RCC 7860 (cell line): ENCODE results near the gene MYOM1.
"Not testable (repeated sequence)": the region's sequence is repeated elsewhere in the genome, so short reads cannot be mapped to it uniquely, and the experiment has no call there.

Experiments
- DNase-seq: peaks from one replicate; pipeline ENCODE4 v3.0.0-alpha.2; 2015; ENCODE audit warnings: low spot score
- FAIRE-seq: peaks from 2 replicates; lab custom pipeline; 2012; peaks lifted over from hg19 to GRCh38; lab: Jason Lieb, UNC

Gene MYOM1

GRCh38 chr18:3093624-3094337 is 126.0 kb downstream of the MYOM1 start:
- DNase-seq, result no peak
- no peak for FAIRE-seq

GRCh38 chr18:3092727-3093126 is 127.0 kb downstream of the MYOM1 start:
- FAIRE-seq (no peak), DNase-seq (no peak)

- FAIRE-seq, result no peak
Observed at GRCh38 chr18:3089579-3089978, 130.2 kb downstream of the MYOM1 start.

GRCh38 chr18:3088449-3088848 is 131.3 kb downstream of the MYOM1 start:
- FAIRE-seq, result no peak
- no peak for DNase-seq

More at GRCh38 chr18:3089579-3089978, 130.2 kb downstream of the MYOM1 start:
- DNase-seq, result no peak

GRCh38 chr18:3086871-3087270 is 132.9 kb downstream of the MYOM1 start:
- DNase-seq, result no peak
- no peak for FAIRE-seq

- FAIRE-seq (no peak), DNase-seq (no peak)
Observed at GRCh38 chr18:3085612-3086011, 134.2 kb downstream of the MYOM1 start.

GRCh38 chr18:3084206-3084605 is 135.6 kb downstream of the MYOM1 start:
- FAIRE-seq, result no peak
- no peak for DNase-seq

GRCh38 chr18:3083766-3084165 is 136.0 kb downstream of the MYOM1 start:
- FAIRE-seq (no peak), DNase-seq (no peak)

GRCh38 chr18:3081584-3081991 is 138.2 kb downstream of the MYOM1 start:
- FAIRE-seq (no peak), DNase-seq (no peak)

- FAIRE-seq, result no peak
- no peak for DNase-seq
Observed at GRCh38 chr18:3079653-3080052, 140.1 kb downstream of the MYOM1 start.

GRCh38 chr18:3075491-3075890 is 144.3 kb downstream of the MYOM1 start:
- DNase-seq, result no peak
- no peak for FAIRE-seq

- FAIRE-seq, result no peak
- no peak for DNase-seq
Observed at GRCh38 chr18:3074087-3074486, 145.7 kb downstream of the MYOM1 start.

GRCh38 chr18:3073353-3073752 is 146.4 kb downstream of the MYOM1 start:
- not testable (repeated sequence) for FAIRE-seq, DNase-seq

- FAIRE-seq (no peak), DNase-seq (no peak)
Observed at GRCh38 chr18:3071676-3072075, 148.1 kb downstream of the MYOM1 start.

GRCh38 chr18:3069671-3070433 is 149.9 kb downstream of the MYOM1 start:
- no peak for FAIRE-seq
- no peak for DNase-seq

- FAIRE-seq, result no peak
Observed at GRCh38 chr18:3067722-3068121, 152.0 kb downstream of the MYOM1 start.

GRCh38 chr18:3067165-3067661 is 152.6 kb downstream of the MYOM1 start:
- FAIRE-seq (no peak), DNase-seq (no peak)

More at GRCh38 chr18:3067722-3068121, 152.0 kb downstream of the MYOM1 start:
- no peak for DNase-seq

GRCh38 chr18:3066341-3067110 is 153.2 kb downstream of the MYOM1 start:
- no peak for FAIRE-seq

GRCh38 chr18:3063766-3064165 is 156.0 kb downstream of the MYOM1 start:
- FAIRE-seq, DNase-seq: not testable (repeated sequence)

More at GRCh38 chr18:3066341-3067110, 153.2 kb downstream of the MYOM1 start:
- DNase-seq, result no peak

GRCh38 chr18:3062798-3063680 is 156.7 kb downstream of the MYOM1 start:
- FAIRE-seq, result no peak
- no peak for DNase-seq
